Smooth muscle cell (in vitro differentiated cells): ENCODE data around the gene TMBIM6. TPM values are rescaled to one million over a fixed set of nuclear protein-coding genes. Genes with fewer than 3 reads are reported as not detected.

Source experiments
- DNase-seq: peaks from one replicate; lab custom pipeline; 2025; ENCODE audit not compliant: unreplicated experiment; lab: John Stamatoyannopoulos, UW
- H2AFZ ChIP-seq: fragments of 200-600 bp; sonication (generic); 2 replicates; pipeline ENCODE4 v1.6.0; 2016; ENCODE audit warnings: antibody characterized with exemption, low read depth, mild to moderate bottlenecking
- H3F3A ChIP-seq: fragments of 200-600 bp; sonication (generic); 2 replicates; pipeline ENCODE4 v1.6.0; 2017; ENCODE audit warnings: antibody characterized with exemption, low read depth
- H3K27ac ChIP-seq: fragments of 200-600 bp; sonication (generic); 2 replicates; pipeline ENCODE4 v1.5.1; 2016; ENCODE audit warnings: low read depth, mild to moderate bottlenecking
- H3K27me3 ChIP-seq: fragments of 200-600 bp; sonication (generic); 2 replicates; pipeline ENCODE4 v1.6.1; 2016; ENCODE audit warnings: low read depth, mild to moderate bottlenecking
- H3K36me3 ChIP-seq: fragments of 200-600 bp; sonication (generic); 2 replicates; pipeline ENCODE4 v1.5.1; 2016; ENCODE audit warnings: low read depth
- H3K4me1 ChIP-seq: fragments of 200-600 bp; sonication (generic); 2 replicates; pipeline ENCODE4 v1.5.1; 2016; ENCODE audit warnings: low read depth
- H3K4me2 ChIP-seq: fragments of 200-600 bp; sonication (generic); 2 replicates; pipeline ENCODE4 v1.6.0; 2016; ENCODE audit warnings: mild to moderate bottlenecking
- H3K4me3 ChIP-seq: fragments of 200-600 bp; sonication (generic); 2 replicates; pipeline ENCODE4 v1.5.1; 2016; ENCODE audit warnings: mild to moderate bottlenecking
- H3K79me2 ChIP-seq: fragments of 200-600 bp; sonication (generic); 2 replicates; pipeline ENCODE4 v1.6.0; 2016; ENCODE audit warnings: low read depth, mild to moderate bottlenecking
- H3K9ac ChIP-seq: fragments of 200-600 bp; sonication (generic); 2 replicates; pipeline ENCODE4 v1.6.0; 2016; ENCODE audit warnings: low read depth
- H3K9me3 ChIP-seq: fragments of 200-600 bp; sonication (generic); replicated peaks from 2 replicates; pipeline ENCODE4 v1.5.1; 2016; ENCODE audit warnings: low read depth
- H4K20me1 ChIP-seq: fragments of 200-600 bp; sonication (generic); 2 replicates; pipeline ENCODE4 v1.6.0; 2016; ENCODE audit warnings: low read depth
- WGBS: methylation state at CpG from one replicate; pipeline ENCODE4 v1.1.7; 2016; ENCODE audit warnings: low lambda C conversion rate; 5-methylcytosine and 5-hydroxymethylcytosine counted together
- polyA plus RNA-seq: library from polyadenylated mRNA; unstranded; fragments of >200 nt; fragmentation: Nextera tagmentation; extraction: Ambion mirVana; gene quantifications from 2 replicates; pipeline ENCODE4 v1.2.1, GENCODE V29; 2016
- total RNA-seq: library from RNA; depleted of rRNA; stranded (reverse); fragments of >200 nt; gene quantifications from 2 replicates; pipeline ENCODE4 v1.2.3, GENCODE V29; 2014
- TF ChIP-seq, protein P1 (sequence below): fragments of 200-600 bp; sonication (generic); IDR thresholded peaks from 2 replicates; pipeline ENCODE4 v1.5.1; 2017; ENCODE audit warnings: borderline replicate concordance, mild to moderate bottlenecking, antibody characterized with exemption; ENCODE audit not compliant: insufficient read depth, poor library complexity, severe bottlenecking

TMBIM6 gene
- total and polyA plus RNA-seq, 2 experiments from 2014 or later = 611 to 677 TPM

DNA sequence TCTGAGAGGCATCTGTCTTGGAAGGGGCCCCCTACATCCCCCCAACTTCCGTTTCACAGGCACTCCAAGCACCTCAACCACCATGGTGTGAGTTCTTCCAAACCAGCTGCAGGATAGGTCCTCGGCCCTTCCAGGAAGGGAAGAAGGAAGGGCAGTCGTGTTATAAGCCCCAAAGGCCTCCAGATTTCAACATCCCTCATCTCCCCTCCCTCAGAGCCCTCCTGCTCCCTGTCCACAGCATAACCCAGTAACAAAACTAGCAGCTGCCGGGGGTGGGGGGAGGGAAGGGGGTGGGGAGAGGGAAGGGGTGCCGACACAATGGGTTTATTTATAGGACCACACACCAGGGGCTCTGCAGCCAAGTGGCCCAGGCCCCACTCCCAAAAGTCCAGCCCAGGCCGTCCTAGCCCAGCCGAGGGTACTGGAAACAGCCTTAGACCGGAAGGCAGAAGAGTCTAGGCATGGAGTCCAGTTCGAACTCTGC lies 68.6 kb downstream of the TMBIM6 start:
- Histone ChIP-seq H3F3A (peaks cover 8% of the 10 kb centered on the region), H3K27me3 (no peaks in the 10 kb centered on the region), H3K4me1 (peaks cover 37% of the 10 kb centered on the region), H3K27ac (peak overlapping the region; percentile 86), H3K9me3 (no peaks in the 10 kb centered on the region), H3K36me3 (no peaks in the 10 kb centered on the region), H3K4me2 (peak overlapping the region; percentile 59), H2AFZ (no peak overlapping the region), H3K79me2 (peaks cover 24% of the 10 kb centered on the region), H4K20me1 (no peaks in the 10 kb centered on the region), H3K4me3 (no peak overlapping the region), H3K9ac (peak overlapping the region; percentile 70)
- TF ChIP-seq, protein P1, sequence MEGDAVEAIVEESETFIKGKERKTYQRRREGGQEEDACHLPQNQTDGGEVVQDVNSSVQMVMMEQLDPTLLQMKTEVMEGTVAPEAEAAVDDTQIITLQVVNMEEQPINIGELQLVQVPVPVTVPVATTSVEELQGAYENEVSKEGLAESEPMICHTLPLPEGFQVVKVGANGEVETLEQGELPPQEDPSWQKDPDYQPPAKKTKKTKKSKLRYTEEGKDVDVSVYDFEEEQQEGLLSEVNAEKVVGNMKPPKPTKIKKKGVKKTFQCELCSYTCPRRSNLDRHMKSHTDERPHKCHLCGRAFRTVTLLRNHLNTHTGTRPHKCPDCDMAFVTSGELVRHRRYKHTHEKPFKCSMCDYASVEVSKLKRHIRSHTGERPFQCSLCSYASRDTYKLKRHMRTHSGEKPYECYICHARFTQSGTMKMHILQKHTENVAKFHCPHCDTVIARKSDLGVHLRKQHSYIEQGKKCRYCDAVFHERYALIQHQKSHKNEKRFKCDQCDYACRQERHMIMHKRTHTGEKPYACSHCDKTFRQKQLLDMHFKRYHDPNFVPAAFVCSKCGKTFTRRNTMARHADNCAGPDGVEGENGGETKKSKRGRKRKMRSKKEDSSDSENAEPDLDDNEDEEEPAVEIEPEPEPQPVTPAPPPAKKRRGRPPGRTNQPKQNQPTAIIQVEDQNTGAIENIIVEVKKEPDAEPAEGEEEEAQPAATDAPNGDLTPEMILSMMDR = no peak
- DNase-seq = no peak
- 48% methylated on average over 8 of the region's 9 CpGs for WGBS

DNA sequence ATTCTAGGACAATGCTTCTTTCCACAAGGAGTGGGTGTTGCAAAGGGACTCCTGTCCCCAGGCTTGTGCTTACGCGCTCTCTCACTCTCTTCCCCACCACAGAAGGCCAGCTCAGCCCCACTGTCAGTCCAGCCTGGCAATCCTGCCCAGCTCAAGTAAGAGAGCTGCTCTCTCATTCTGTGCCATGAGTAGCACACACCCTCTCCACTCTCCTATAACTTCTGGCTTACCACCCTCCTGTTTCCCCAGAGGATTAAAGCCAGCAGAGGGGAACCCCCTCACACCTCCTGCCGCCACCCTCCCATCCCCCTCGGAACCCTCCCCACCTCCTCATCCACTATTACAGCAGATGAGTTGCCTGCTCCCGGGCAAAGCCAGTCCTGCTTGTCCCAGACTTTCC lies 69.8 kb downstream of the TMBIM6 start:
- H3K9me3 ChIP-seq = no peaks in the 10 kb centered on the region
- WGBS = 50% methylated on average over 5 of the region's 5 CpGs
- H3K27me3 ChIP-seq = no peaks in the 10 kb centered on the region
- H3K4me2 ChIP-seq = peak overlapping the region; percentile 59
- peaks cover 8% of the 10 kb centered on the region for H3F3A ChIP-seq
- peaks cover 37% of the 10 kb centered on the region for H3K4me1 ChIP-seq
- H2AFZ ChIP-seq = no peak overlapping the region
- no peaks in the 10 kb centered on the region for H3K36me3 ChIP-seq
- H4K20me1 ChIP-seq = no peaks in the 10 kb centered on the region
- H3K9ac ChIP-seq = no peak overlapping the region
- H3K4me3 ChIP-seq = no peak overlapping the region
- no peak for DNase-seq
- TF ChIP-seq, protein P1 = no peak
- peak overlapping the region; percentile 86 for H3K27ac ChIP-seq
- H3K79me2 ChIP-seq = peaks cover 20% of the 10 kb centered on the region

DNA sequence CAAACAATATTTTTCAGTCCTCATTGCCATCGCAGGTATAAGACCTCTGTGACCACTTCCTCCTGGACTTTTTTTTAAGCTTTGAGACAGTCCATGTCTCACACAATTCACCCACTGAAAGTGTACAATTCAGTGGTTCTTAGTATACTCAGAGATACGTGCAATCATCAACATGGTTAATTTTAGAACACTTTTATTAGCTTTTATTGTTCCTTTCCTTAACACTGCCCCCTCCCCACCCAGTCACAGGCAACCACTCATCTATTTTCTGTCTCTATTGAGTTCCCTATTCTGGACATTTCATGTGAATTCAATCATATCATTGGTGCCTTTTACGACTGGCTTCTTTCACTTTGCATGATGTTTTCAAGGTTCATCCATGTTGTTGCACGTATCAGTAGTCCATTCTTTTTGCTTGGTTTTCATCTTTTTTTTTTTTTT lies 70.6 kb downstream of the TMBIM6 start:
- Histone ChIP-seq H3K4me3 (no peak overlapping the region), H3K36me3 (no peaks in the 10 kb centered on the region), H3K9ac (no peak overlapping the region), H3K27ac (peak overlapping the region; percentile 86), H2AFZ (no peak overlapping the region), H3K4me2 (no peak overlapping the region), H3K27me3 (no peaks in the 10 kb centered on the region), H3K4me1 (peaks cover 37% of the 10 kb centered on the region), H4K20me1 (no peaks in the 10 kb centered on the region), H3K9me3 (no peaks in the 10 kb centered on the region), H3F3A (peaks cover 8% of the 10 kb centered on the region), H3K79me2 (peaks cover 20% of the 10 kb centered on the region)
- 90% methylated on average over 4 of the region's 4 CpGs for WGBS
- DNase-seq = no peak
- TF ChIP-seq, protein P1 = no peak

DNA sequence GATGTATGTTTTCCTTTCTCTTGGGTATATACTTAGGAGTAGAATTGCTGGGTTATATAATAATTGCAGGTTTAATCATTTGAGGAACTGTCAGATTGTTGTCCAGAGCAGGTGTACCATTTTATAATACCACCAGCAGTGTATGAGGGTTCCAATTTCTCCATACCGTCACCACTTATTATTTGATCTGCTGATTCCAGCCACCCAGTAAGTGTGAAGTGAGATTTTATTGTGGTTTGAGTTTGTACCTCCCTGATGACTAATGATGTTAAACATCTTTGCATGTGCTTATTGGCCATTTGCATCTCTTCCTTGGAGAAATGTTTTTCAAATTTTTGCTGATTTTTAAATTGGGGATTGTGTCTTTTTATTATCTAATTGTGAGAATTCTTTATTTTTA lies 71.8 kb downstream of the TMBIM6 start:
- no peaks in the 10 kb centered on the region for H3K27me3 ChIP-seq
- TF ChIP-seq, protein P1 = no peak
- no peak overlapping the region for H2AFZ ChIP-seq
- DNase-seq = no peak
- no peak overlapping the region for H3K4me3 ChIP-seq
- WGBS = 96% methylated on average over 1 of the region's 1 CpG
- H3K4me2 ChIP-seq = no peak overlapping the region
- H3K79me2 ChIP-seq = peaks cover 20% of the 10 kb centered on the region
- H3K9ac ChIP-seq = no peak overlapping the region
- H3K27ac ChIP-seq = no peak overlapping the region
- no peaks in the 10 kb centered on the region for H4K20me1 ChIP-seq
- H3K4me1 ChIP-seq = peaks cover 36% of the 10 kb centered on the region
- peaks cover 8% of the 10 kb centered on the region for H3F3A ChIP-seq
- no peaks in the 10 kb centered on the region for H3K36me3 ChIP-seq
- H3K9me3 ChIP-seq = no peaks in the 10 kb centered on the region
